Heart right ventricle (tissue), 16 donors: ENCODE results near the gene PRR3. TPM values are rescaled to one million over a fixed set of nuclear protein-coding genes. Genes with fewer than 3 reads are reported as not detected.

Experiments
- ATAC-seq, 8 donors: fragments of 200-7000 bp; cut with Tn5 transposase; one replicate each; pipeline ENCODE4 v1.9.1; 2020; ENCODE audit warnings: mild to moderate bottlenecking in 8 of 8, moderate library complexity in 8 of 8, moderate number of reproducible peaks in 1 of 8
- DNase-seq, 2 donors: peaks; one replicate each; pipeline ENCODE4 v3.0.0-alpha.2; 2020
- H3K27ac ChIP-seq, 10 donors: fragments of 200-600 bp; sonication (generic) in 2 of 10; one replicate each; pipeline versions ENCODE4 v1.5.0 to v1.8.0; 2020 to 2022; ENCODE audit warnings: mild to moderate bottlenecking in 3 of 10
- H3K27me3 ChIP-seq, 7 donors: fragments of 200-600 bp; one replicate each; pipeline ENCODE4 v1.8.0; 2021 to 2022; ENCODE audit warnings: mild to moderate bottlenecking in 2 of 7
- H3K36me3 ChIP-seq, 9 donors: fragments of 200-600 bp; sonication (generic) in 1 of 9; one replicate each; pipeline versions ENCODE4 v1.5.0 to v1.8.0; 2020 to 2022; ENCODE audit warnings: mild to moderate bottlenecking in 2 of 9
- H3K4me1 ChIP-seq, 9 donors: fragments of 200-600 bp; sonication (generic) in 1 of 9; one replicate each; pipeline versions ENCODE4 v1.5.0 to v1.8.0; 2020 to 2022; ENCODE audit warnings: mild to moderate bottlenecking in 4 of 9
- H3K4me3 ChIP-seq, 10 donors: fragments of 200-600 bp; sonication (generic) in 2 of 10; one replicate each; pipeline versions ENCODE4 v1.5.0 to v1.8.0; 2020 to 2022; ENCODE audit warnings: mild to moderate bottlenecking in 7 of 10, moderate library complexity in 2 of 10
- H3K9me3 ChIP-seq, 11 donors: fragments of 200-600 bp in 10 of 11; sonication (generic) in 2 of 11; one replicate each; pipeline versions ENCODE4 v1.5.0 to v1.8.0; 2013 to 2022; ENCODE audit warnings: mild to moderate bottlenecking in 2 of 11, control low read depth in 1 of 11, moderate library complexity in 1 of 11
- WGBS, 2 donors: extraction: QIAGEN DNeasy Blood & Tissue Kit; methylation state at CpG; one replicate each; pipeline ENCODE4 v1.1.7; 2013; ENCODE audit warnings: inconsistent platforms in 1 of 2; 5-methylcytosine and 5-hydroxymethylcytosine counted together
- intact Hi-C, 10 donors: fragments of 100-400 bp; cut with DNase I; formaldehyde crosslinking; loops; one replicate each; pipeline versions ENCODE4 v1.11.1 to v1.14.2; 2022
- polyA plus RNA-seq, 2 donors: library from polyadenylated mRNA; stranded (reverse); fragments of 200-250 nt; gene quantifications; one replicate each; pipeline ENCODE4 v1.2.3, GENCODE V29; 2013
- total RNA-seq, 10 donors: library from RNA; stranded (reverse); fragmentation: NEBNext Ultra II Directional in 3 of 10; extraction: Animal tissue kit (Norgen Biotek cat#: 25700) in 3 of 10; gene quantifications; one replicate each; pipeline versions ENCODE4 v1.2.1 to v1.2.4, GENCODE V29; 2021 to 2023
- TF ChIP-seq, protein P1 (sequence below), 9 donors: fragments of 200-600 bp; sonication (generic) in 2 of 9; IDR thresholded peaks; one replicate each; pipeline versions ENCODE4 v1.5.0 to v1.8.0; 2021 to 2022; ENCODE audit warnings: antibody characterized with exemption in 9 of 9, mild to moderate bottlenecking in 5 of 9, moderate library complexity in 1 of 9
- donor health status: Arrhythmogenic right ventricular cardiomyopathy.
- donor health status: ischemic (EF 13 %, LVEDD 7.1; RV severe dilation, severe dysfunction).
- donor health status: healthy with polysubstance abuse.
- donor health status: DM: no; HTN: yes; CAD: no.
- donor health status: DM: no; HTN: no; CAD: no.
- donor health status: ischemic (EF 25% LVEDD 6.9; RV normal size, moderate dysfunction).
- donor health status: ischemic (EF 25% LVEDD 5.7; RV mildly dilated, moderate dysfunction).
- donor health status: healthy.
- donor health status: DM: yes; HTN: yes; CAD: no.
- donor health status: Ischemic cardiomyopathy.
- donor health status: ischemic (EF 35%, LVEDD 5.7; RV mildly dilated, moderate dysfunction).
- donor health status: nonischemic (EF 11% LVEDD 7.7; RV severe dilation, severe dysfunction).
- donor health status: DM: yes; HTN: yes; CAD: no.
- donor health status: PGD.
- donor health status: ischemic (EF 29% LVEDD 5.4; RV normal size, mild dysfunction).
- donor health status: nonischemic (EF 23%, LVEDD 6.1; RV moderate dilation, normal function).

PRR3 gene
- total and polyA plus RNA-seq, 12 donors, result 1.7 to 8.2 (median 2.8) TPM

DNA sequence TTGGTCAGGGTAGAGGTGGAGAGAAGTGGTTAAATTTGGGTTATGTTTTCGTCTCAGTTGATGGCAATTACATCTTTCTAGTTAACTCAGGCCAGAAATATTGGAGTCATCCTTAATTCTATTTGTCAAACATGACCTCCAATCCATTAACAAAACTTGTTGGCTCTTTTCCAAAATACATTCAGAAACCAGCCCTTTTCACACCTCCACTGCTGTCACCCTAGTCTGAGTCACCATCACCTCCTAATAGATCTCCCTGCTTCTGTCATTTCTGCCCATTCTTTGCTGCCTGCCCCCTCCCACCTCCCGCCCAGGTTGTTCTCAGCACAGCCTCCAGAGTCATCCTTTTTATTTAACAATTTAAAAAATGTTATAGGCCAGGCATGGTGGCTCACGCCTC is 11.2 kb downstream of the PRR3 start:
- Histone ChIP-seq H3K27ac (no peak overlapping the region), H3K9me3 (no peaks in the 10 kb centered on the region), H3K36me3 (peaks cover 0 to 12% (median under 1%) of the 10 kb centered on the region in 9 donors), H3K4me3 (no peak overlapping the region), H3K27me3 (no peaks in the 10 kb centered on the region), H3K4me1 (peaks cover 10 to 28% (median 26%) of the 10 kb centered on the region in 9 donors)
- ATAC-seq (no peak), DNase-seq (no peak)
- WGBS, 2 donors, result 63 to 83% methylated on average over 3 of the region's 3 CpGs
- TF ChIP-seq, protein P1, sequence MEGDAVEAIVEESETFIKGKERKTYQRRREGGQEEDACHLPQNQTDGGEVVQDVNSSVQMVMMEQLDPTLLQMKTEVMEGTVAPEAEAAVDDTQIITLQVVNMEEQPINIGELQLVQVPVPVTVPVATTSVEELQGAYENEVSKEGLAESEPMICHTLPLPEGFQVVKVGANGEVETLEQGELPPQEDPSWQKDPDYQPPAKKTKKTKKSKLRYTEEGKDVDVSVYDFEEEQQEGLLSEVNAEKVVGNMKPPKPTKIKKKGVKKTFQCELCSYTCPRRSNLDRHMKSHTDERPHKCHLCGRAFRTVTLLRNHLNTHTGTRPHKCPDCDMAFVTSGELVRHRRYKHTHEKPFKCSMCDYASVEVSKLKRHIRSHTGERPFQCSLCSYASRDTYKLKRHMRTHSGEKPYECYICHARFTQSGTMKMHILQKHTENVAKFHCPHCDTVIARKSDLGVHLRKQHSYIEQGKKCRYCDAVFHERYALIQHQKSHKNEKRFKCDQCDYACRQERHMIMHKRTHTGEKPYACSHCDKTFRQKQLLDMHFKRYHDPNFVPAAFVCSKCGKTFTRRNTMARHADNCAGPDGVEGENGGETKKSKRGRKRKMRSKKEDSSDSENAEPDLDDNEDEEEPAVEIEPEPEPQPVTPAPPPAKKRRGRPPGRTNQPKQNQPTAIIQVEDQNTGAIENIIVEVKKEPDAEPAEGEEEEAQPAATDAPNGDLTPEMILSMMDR (IDR thresholded peaks at IDR 0.05), result no peak
- intact Hi-C loops, result no loop called here

DNA sequence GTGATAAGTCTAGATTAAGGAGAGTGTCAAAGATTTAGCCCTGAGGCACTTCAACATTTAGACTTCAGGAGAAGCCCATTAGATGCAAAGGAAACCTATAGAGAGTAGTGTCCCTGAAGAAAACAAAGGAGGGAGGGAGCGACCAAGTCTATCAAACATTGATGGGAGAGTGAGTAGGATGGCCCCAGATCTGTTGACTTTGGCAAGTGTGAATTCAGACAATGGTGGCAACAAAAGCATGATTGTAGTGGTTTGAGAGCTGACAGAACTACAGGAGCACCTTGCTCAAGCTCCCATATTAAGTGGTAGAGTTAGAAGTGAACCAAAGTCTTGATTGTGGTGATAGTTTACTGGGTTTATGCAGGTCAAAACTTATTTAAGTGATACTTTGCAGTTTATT is 13.2 kb downstream of the PRR3 start:
- Histone ChIP-seq H3K36me3 (peaks cover 0 to 10% (median 0%) of the 10 kb centered on the region in 9 donors), H3K4me3 (peak overlapping the region; percentile 53 to 87 (median 72)), H3K9me3 (no peaks in the 10 kb centered on the region), H3K4me1 (peaks cover 10 to 38% (median 29%) of the 10 kb centered on the region in 9 donors), H3K27ac (peak overlapping the region in 7 of 10 donors; percentile 82 to 94 (median 89)), H3K27me3 (no peaks in the 10 kb centered on the region)
- DNase-seq (no peak), ATAC-seq (no peak)
- TF ChIP-seq, protein P1 (IDR thresholded peaks at IDR 0.05), result no peak
- intact Hi-C loops, result loop anchor here in 3 of 10 donors (2.0 kb wide), 1 partner anchor 13 kb away; the partner anchor contains the start of genes GNL1 (in 3 of the 3) and PRR3 (in 3 of the 3)
- WGBS, 2 donors, result 64 to 68% methylated on average over 1 of the region's 1 CpG

DNA sequence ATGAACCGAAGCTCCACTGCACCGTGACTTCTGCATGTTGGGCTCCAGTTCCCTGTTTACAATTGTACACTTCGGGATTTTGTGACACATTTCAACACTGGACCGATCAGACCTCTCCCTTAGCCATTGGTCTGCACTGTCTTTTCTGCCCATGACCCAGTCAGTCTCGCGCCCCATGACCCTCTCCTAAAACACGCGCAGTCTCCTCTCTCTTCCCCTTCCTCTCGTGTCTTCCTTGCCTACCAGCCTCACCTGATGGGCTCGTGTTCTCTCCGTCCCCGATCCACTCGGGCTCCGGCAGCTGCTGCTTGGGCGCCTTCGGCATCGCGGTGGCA is 13.6 kb downstream of the PRR3 start:
- Histone ChIP-seq H3K9me3 (no peaks in the 10 kb centered on the region), H3K27ac (peak overlapping the region; percentile 45 to 94 (median 88)), H3K4me3 (peak overlapping the region; percentile 53 to 87 (median 72)), H3K27me3 (no peaks in the 10 kb centered on the region), H3K4me1 (peaks cover 10 to 38% (median 29%) of the 10 kb centered on the region in 9 donors), H3K36me3 (peaks cover 0 to 15% (median 0%) of the 10 kb centered on the region in 9 donors)
- intact Hi-C loops, result loop anchor here in 4 of 10 donors (1.0 to 2.0 kb wide), 2 partner anchors 14 kb away; partner anchors contain the start of genes GNL1 (in 4 of the 4) and PRR3 (in 3 of the 4)
- WGBS, 2 donors, result 1% methylated on average over 18 of the region's 18 CpGs
- DNase-seq (peak in 1 of 2 donors; percentile 22), ATAC-seq (peak; percentile 6 to 46 (median 24))
- TF ChIP-seq, protein P1 (IDR thresholded peaks at IDR 0.05), result no peak

DNA sequence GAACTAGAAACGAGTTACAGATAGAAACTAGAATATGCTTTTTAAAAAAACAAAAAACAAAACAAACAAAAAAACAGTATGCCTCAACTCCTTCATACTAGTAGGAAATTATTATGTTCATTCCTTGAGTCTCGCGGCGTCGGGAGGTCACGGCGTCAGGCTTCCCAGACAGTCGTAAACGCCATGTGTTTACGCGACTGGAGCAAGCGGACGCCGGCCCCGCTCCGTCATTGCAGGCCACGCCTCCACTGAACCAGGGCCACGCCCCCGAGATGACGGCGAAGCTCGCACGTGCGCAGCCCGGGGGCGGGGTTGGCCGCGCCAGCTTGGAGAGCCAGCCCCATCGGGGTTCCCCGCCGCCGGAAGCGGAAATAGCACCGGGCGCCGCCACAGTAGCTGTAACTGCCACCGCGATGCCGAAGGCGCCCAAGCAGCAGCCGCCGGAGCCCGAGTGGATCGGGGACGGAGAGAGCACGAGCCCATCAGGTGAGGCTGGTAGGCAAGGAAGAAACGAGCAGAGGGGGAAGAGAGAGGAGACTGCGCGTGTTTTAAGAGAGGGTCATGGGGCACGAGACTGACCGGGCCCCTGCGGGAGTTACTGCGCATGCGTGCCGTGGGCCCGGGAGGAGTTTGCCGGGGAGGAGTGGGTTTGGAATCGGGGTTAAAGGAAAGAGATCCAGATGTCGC is 14.1 kb downstream of the PRR3 start, which contains the start of gene ABCF1:
ABCF1 (plus strand) TSS at position 368 of the 687 bp plus-strand sequence; CDS start at position 414, 46 bp downstream.
- DNase-seq, result peak; percentile 97 to 99
- WGBS, 2 donors, result 0 to 1% methylated on average over 55 to 59 of the region's 59 CpGs
- Histone ChIP-seq H3K36me3 (peaks cover 0 to 20% (median 2%) of the 10 kb centered on the region in 9 donors), H3K4me3 (peak within 1 kb of the TSS; percentile 53 to 87 (median 72)), H3K27me3 (no peaks in the 10 kb centered on the region), H3K4me1 (peaks cover 10 to 38% (median 29%) of the 10 kb centered on the region in 9 donors), H3K9me3 (no peaks in the 10 kb centered on the region), H3K27ac (peak within 1 kb of the TSS; percentile 57 to 94 (median 88))
- TF ChIP-seq, protein P1 (IDR thresholded peaks at IDR 0.05), result no peak
- intact Hi-C loops, result loop anchor here in 4 of 10 donors (1.0 to 2.0 kb wide), 2 partner anchors 14 to 15 kb away; partner anchors contain the start of genes GNL1 (in 4 of the 4) and PRR3 (in 3 of the 4)
- ATAC-seq, result peak; percentile 98 to 100 (median 99)
